ENCODE results near the gene KRTAP10-7.
"Not testable (repeated sequence)": the region's sequence is repeated elsewhere in the genome, so short reads cannot be mapped to it uniquely, and the experiment has no call there.

- not testable (repeated sequence) for TF ChIP-seq CTCF, POLR2A (IDR thresholded peaks at IDR 0.05)
These were observed 27.4 kb downstream of the KRTAP10-7 start for GRCh38 chr21:44627831-44628233.
